IPS DF 19.7 (cell line): Measurements from ENCODE around the gene LRMDA.
A peak's percentile ranks its signal among the peaks of the same experiment; 100 is the strongest.

Experiments used
- DNase-seq: peaks from one replicate; pipeline ENCODE4 v3.0.0-alpha.2; 2013; ENCODE audit warnings: low read depth, low spot score

The LRMDA gene

GRCh38 chr10:75818552-75818951, 387.1 kb downstream of the LRMDA start:
- no peak for DNase-seq

GRCh38 chr10:75825235-75825634, 393.8 kb downstream of the LRMDA start:
- no peak for DNase-seq

GRCh38 chr10:75825661-75826060, 394.2 kb downstream of the LRMDA start:
- no peak for DNase-seq

GRCh38 chr10:75826846-75827245, 395.4 kb downstream of the LRMDA start:
- DNase-seq: no peak

DNA sequence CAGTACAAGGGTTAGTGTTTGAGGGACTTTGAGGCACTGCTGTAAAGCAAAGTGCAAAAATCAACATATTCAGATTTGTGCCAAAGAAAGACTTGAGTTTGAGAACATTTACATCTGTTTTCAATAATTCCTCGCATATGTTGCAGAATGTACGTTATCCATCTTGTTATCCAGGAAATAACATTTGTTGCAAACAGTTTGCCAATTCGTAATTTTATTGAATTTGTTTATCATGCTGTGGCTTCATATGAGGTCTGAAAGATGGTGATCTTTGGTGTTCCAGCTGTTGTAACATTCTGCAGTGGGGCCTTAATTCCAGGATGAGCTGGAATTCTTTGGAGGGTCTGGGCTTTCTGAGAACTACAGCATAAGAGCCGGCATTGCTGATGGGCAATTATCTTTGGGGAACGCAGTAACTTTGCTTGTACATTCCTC, 396.2 kb downstream of the LRMDA start:
- no peak for DNase-seq

- DNase-seq: no peak
Observed at GRCh38 chr10:75828413-75828812, 397.0 kb downstream of the LRMDA start.

- no peak for DNase-seq
Observed at GRCh38 chr10:75836064-75836463, 404.6 kb downstream of the LRMDA start.

DNA sequence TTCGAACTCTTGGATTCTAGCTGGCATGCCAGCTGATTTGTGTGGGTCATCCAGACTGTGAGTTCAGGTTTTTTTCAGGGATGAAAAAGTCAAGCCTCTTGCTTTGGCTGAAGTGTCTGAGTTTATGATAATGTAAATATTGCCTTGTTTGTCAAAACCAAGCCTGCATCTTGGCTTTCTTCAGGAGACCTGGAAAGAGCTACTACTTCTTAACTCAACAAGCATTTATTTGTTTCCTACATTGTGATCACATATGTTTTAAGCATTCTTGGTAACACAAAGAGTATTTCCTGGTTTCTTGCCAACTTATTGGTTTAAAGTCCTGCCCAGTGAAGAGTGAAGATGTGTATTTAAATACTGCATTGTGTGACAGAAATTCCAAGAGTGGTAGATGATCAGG, 407.1 kb downstream of the LRMDA start:
- no peak for DNase-seq

GRCh38 chr10:75839020-75839419, 407.6 kb downstream of the LRMDA start:
- DNase-seq: no peak

DNA sequence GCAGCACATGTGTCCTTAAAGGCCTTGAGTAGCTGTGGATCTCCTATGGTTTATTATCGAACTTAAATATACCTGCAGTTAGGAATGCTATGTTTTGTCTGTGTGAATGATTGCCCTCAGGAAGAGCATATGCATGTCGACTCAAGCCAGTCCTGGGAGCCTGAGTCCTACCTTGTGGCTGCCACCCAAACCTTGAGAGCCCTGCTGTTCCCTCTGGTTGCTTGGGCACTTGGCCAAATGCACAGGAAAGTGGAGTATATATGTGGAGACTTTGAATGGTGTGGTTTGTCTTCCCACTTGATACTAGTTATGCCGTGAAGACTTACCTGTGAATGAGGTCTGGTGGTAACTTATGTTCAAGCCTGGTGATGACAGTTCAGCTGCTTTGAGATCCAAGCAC, 409.8 kb downstream of the LRMDA start:
- no peak for DNase-seq

- no peak for DNase-seq
Observed at GRCh38 chr10:75845176-75845947, 413.9 kb downstream of the LRMDA start.

DNA sequence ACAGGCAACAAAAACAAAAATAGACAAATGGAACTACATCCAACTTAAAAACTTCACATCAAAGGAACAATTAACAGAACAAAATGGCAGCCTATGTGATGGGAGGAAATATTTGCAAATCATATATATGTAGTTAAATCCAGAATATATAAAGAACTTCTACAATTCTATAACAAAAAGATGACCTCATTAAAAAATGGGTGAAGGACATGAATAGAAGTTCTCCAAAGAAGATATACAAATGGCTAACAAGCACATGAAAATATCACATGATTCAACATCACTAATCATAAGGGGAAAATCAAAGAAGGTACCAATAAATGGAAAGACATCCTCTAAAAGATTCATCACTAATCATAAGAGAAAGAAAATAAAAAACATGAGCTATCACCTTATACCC, 416.1 kb downstream of the LRMDA start:
- no peak for DNase-seq

GRCh38 chr10:75851580-75852345, 420.3 kb downstream of the LRMDA start:
- no peak for DNase-seq

DNA sequence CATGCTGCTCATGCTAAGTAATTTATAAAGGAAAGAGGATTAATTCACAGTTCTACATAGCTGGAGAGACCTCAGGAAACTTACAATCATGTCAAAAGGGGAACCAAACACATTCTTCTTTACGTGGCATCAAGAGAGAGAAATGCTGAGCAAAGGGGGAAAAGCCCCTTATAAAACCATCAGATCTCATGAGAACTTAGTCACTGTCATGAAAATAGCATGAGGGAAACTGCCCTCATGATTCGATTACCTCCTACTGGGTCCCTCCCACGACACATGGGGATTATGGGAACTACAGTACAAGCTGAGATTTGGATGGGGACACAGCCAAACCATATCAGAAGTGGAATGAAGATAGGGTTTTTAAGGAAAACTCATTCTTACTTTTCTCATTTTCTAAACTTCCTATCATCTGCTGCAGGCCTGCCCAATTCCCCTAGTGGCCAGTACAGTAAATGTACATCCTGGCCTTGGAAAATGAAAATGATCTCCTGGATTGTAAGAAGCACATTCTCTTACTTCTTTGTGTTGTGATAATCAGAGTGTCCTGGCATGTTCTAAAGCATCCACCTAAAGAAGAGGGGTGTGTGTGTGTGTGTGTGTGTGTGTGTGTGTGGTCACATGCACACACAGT, 421.5 kb downstream of the LRMDA start:
- DNase-seq: no peak

DNA sequence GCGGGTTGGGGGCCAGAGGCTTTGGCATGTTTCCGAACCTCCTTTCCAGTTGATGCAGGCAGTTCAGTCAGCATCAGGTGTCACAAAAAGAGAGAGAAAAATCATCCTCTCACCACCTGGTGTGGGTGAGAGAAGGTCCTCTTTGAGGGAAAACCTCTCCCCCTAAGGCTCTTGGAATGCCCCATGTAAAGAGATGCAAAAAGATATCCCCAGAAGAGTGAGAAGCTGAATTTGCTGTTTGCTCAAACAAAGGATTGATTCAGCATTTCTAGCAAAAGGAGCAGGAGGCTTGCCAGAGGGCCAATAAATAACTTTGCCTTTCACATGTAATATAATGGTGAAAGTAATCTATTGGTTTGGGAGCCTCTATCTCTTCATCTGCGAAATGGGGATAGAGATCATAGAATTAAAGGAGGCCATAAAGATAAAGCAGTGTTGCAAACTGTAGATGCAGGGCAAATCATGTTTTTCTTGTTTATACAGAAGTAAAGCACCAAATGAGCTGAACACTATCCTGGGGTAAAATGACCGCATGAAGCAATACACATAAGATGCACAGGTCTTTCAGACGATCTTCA, 425.9 kb downstream of the LRMDA start:
- peak; percentile 50 for DNase-seq

DNA sequence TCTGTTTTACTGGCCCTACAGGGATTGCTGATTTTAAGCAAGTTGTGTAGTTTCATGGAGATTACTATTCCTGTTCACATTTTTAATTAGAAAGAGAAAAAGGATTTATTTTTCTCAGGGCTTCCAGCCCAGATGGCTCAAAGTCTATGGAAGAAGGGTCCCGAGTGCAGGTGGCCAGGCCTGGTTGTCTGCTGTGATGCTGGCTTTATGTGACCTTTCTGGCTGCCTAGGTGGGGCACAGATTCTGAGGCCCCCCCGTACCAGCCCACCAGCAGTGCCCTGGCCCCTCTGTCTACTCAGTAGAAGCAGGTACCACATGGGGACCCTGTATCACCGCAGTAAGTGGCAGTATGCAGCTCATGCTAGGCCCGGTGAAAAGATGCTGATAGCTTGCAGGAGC, 426.5 kb downstream of the LRMDA start:
- no peak for DNase-seq

- DNase-seq: no peak
Observed at GRCh38 chr10:75858339-75858738, 426.9 kb downstream of the LRMDA start.

DNA sequence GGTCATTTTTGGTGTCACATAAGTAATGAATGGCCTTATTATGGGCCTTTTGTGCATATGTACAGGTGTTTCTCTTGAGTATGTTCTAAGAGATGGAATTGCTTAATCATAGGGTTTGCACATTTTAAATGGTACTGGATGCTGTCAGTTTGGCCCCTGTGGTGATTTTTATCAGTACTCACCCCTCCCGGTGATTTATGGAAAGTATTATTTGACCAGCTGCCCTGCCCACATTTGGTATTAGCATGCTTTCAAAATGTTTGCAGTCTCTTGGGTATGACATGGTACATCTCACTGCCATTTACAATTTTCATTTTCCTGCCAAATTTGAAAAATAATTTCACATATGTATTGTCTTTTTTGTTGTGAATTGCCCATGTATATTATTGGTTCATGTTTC, 427.7 kb downstream of the LRMDA start:
- no peak for DNase-seq

DNA sequence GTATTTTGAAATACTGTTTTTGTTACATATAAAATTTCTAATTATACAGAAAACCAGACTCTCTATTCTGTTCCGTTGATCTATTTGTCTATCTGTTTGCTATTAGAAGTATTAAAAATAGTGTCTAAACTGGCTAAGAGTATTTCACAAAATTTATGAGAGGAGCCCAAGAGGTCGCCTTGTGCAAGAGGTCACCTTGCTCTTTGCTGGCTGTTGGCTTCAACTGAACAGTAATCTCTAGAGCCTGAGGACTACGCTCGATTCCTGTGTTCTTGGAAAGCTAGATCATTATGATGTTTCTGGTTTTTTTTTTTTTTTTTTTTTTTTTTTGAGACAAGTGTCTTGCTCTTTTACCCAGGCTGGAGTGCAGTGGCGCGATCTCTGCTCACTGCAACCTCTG, 428.6 kb downstream of the LRMDA start:
- no peak for DNase-seq

DNA sequence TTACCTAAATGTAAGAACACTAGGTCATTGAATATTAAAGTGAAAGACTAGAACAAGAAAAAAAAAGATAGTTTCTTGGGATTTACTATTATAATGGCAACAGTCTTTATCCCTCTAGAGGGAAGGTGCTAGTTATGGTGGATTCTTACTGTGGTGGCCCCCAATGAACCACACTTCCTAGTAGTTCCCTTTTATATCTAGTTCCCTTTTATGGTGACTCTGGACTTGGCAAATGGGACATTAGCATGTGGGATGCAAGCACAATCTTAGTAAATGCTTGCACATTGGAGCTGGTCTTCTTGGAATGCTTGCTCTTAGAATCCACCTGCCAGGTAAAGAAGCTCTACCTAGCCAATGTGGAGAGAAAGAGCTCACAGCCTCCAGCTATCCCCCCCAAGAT, 430.2 kb downstream of the LRMDA start:
- no peak for DNase-seq

DNA sequence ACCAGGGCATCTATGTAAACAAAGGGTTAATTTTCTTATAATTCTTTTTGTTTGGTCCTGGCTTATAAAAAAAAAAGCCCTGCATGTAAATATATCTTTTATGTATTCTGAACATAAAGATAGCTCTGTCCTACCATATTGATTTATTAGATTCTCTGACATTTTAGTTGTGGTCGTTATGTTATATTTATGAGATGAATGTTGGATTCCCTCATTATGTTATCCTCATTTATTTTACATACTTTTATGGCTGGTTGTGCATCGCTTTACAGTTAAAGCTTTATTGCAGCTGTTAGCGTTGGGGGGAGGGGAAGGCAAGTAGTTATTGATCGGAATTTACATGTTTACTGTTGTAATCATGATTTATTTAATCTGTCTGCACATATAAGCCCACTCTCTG, 431.5 kb downstream of the LRMDA start:
- no peak for DNase-seq

DNA sequence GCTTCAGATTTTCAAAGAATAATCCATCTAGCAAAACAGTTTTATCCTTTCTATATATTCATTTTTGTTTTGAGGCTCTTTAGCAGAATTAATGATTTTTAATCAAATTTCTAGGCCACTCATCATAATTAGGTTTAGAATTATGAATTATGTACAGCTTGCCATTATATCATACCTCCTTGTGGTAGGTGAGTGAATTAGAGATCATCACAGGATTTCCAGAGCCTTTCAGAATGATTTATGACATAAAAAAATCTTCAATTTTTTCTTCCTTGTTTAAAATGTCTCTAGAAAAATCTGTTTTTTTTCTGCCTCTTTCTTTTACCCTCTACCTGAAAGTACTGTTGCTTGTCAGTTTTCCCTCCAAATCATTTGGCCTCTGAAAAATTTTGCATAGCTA, 433.3 kb downstream of the LRMDA start:
- DNase-seq: no peak
